ENCODE measurements around the gene SPATA12. TPM values are rescaled to one million over a fixed set of nuclear protein-coding genes. Genes with fewer than 3 reads are reported as not detected.

The SPATA12 gene
- total and polyA plus RNA-seq, 2 experiments from 2014 or later, result 0.10 to 0.65 TPM

DNA sequence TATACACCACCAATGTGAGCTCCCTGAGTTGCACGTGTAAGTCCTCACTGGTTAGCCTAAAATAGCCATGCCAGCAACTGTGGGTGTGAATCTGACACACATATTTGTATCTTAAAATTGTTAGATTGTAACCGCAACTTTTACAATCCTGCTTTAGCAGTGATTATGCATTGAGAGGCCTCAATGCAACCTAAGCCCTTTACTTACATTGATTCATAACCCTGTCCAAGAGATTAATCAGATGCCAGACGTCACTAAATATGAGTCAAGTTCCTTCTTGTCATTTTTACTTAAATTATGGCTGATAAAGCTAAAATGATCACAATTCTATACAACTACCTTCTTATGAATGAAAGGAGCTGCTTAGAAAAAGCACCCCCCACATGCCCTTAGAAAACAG lies 57.8 kb downstream of the SPATA12 start:
- H3K79me2 ChIP-seq (replicated peaks; ENCODE audit: insufficient read depth), result peaks cover 32% of the 10 kb centered on the region
- Mint-ChIP-seq H3K4me3 (no peak overlapping the region), H3K27ac (peak overlapping the region; percentile 16), H3K4me1 (peaks cover 56% of the 10 kb centered on the region), H3K36me3 (ENCODE audit: low read depth) (peaks cover 28% of the 10 kb centered on the region), H3K27me3 (ENCODE audit: insufficient read depth, low read depth, poor library complexity) (no peaks in the 10 kb centered on the region), H3K9me3 (no peaks in the 10 kb centered on the region)
- no peaks in the 10 kb centered on the region for H3K9me2 ChIP-seq (ENCODE audit: insufficient read depth)
- H3K36me3 ChIP-seq (ENCODE audit: insufficient read depth), result peaks cover 3% of the 10 kb centered on the region; the same call in 1 of the 2 replicates
- H3K4me3 ChIP-seq, result no peak overlapping the region
- DNase-seq (ENCODE audit: low spot score) (no peak), ATAC-seq (no peak)
- no peak for TF ChIP-seq ETS1 (IDR thresholded peaks at IDR 0.05)
- TF ChIP-seq, protein P1, sequence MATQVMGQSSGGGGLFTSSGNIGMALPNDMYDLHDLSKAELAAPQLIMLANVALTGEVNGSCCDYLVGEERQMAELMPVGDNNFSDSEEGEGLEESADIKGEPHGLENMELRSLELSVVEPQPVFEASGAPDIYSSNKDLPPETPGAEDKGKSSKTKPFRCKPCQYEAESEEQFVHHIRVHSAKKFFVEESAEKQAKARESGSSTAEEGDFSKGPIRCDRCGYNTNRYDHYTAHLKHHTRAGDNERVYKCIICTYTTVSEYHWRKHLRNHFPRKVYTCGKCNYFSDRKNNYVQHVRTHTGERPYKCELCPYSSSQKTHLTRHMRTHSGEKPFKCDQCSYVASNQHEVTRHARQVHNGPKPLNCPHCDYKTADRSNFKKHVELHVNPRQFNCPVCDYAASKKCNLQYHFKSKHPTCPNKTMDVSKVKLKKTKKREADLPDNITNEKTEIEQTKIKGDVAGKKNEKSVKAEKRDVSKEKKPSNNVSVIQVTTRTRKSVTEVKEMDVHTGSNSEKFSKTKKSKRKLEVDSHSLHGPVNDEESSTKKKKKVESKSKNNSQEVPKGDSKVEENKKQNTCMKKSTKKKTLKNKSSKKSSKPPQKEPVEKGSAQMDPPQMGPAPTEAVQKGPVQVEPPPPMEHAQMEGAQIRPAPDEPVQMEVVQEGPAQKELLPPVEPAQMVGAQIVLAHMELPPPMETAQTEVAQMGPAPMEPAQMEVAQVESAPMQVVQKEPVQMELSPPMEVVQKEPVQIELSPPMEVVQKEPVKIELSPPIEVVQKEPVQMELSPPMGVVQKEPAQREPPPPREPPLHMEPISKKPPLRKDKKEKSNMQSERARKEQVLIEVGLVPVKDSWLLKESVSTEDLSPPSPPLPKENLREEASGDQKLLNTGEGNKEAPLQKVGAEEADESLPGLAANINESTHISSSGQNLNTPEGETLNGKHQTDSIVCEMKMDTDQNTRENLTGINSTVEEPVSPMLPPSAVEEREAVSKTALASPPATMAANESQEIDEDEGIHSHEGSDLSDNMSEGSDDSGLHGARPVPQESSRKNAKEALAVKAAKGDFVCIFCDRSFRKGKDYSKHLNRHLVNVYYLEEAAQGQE (IDR thresholded peaks at IDR 0.05; ENCODE audit: unreplicated experiment), result no peak
- peak overlapping the region; percentile 19 for H3K4me2 ChIP-seq
- peaks cover 44% of the 10 kb centered on the region for H3K4me1 ChIP-seq (ENCODE audit: insufficient read depth)
- no peaks in the 10 kb centered on the region for H3F3A ChIP-seq (replicated peaks; ENCODE audit: low read depth)
- H3K27ac ChIP-seq (ENCODE audit: low read depth), result peak overlapping the region; percentile 27; the same call in 1 of the 2 replicates
- no peak overlapping the region for H2AFZ ChIP-seq
- H4K20me1 ChIP-seq (replicated peaks; ENCODE audit: insufficient read depth), result 0 out of 2 replicates have a peak, but pooled peaks cover 7% of the 10 kb centered on the region
- no peaks in the 10 kb centered on the region for H3K27me3 ChIP-seq (ENCODE audit: insufficient read depth)

DNA sequence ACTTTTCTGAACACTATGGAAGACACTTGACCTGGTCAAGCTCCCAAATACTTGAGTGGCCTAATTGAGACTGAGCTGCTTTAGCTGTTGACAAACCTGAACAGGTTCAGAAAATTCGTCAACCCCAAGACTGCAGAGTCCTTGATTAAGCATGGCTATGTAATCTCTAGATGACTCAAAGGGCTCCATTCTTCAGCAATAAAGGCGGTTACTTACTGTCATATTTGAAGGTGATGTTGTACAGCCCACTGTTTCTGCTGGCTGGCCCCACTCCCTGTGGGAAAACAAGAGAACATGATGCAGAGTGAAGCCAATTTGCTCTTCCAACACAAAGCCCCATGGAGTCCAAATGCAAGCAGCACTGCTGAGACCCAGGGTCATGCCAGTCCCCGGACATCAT lies 59.6 kb downstream of the SPATA12 start:
- Histone ChIP-seq H3K9me2 (ENCODE audit: insufficient read depth) (no peaks in the 10 kb centered on the region), H3K79me2 (replicated peaks; ENCODE audit: insufficient read depth) (peaks cover 50% of the 10 kb centered on the region), H3K4me2 (no peak overlapping the region), H3K27ac (ENCODE audit: low read depth) (no peak overlapping the region), H3K36me3 (ENCODE audit: insufficient read depth) (no peaks in the 10 kb centered on the region; the same call in 1 of the 2 replicates), H4K20me1 (replicated peaks; ENCODE audit: insufficient read depth) (peaks cover 15% of the 10 kb centered on the region), H3K27me3 (ENCODE audit: insufficient read depth) (no peaks in the 10 kb centered on the region), H2AFZ (no peak overlapping the region), H3K4me3 (no peak overlapping the region), H3K4me1 (ENCODE audit: insufficient read depth) (peaks cover 59% of the 10 kb centered on the region), H3F3A (replicated peaks; ENCODE audit: low read depth) (no peaks in the 10 kb centered on the region)
- Mint-ChIP-seq H3K27me3 (ENCODE audit: insufficient read depth, low read depth, poor library complexity) (peaks cover 2% of the 10 kb centered on the region), H3K4me1 (peaks cover 69% of the 10 kb centered on the region), H3K4me3 (no peak overlapping the region), H3K36me3 (ENCODE audit: low read depth) (peaks cover 19% of the 10 kb centered on the region), H3K27ac (no peak overlapping the region), H3K9me3 (no peaks in the 10 kb centered on the region)
- TF ChIP-seq ZNF462 (CRISPR knock-in tag; IDR thresholded peaks at IDR 0.05), result no peak
- no peak for TF ChIP-seq STAT1 (IDR thresholded peaks at IDR 0.05; ENCODE audit: unreplicated experiment)
- TF ChIP-seq, protein P1 (IDR thresholded peaks at IDR 0.05; ENCODE audit: unreplicated experiment), result no peak
- ATAC-seq (no peak), DNase-seq (ENCODE audit: low spot score) (no peak)

Measured in GM23338 (cell line).